ENCODE data around the gene UTP11.

The UTP11 gene

GRCh38 chr1:38046333-38046883 is 33.9 kb downstream of the UTP11 start, which contains the start of gene POU3F1:
Gene POU3F1 (minus strand): TSS chr1:38046793. CDS start chr1:38046743, 50 bp downstream.
- no peak for TF ChIP-seq CTCF (IDR thresholded peaks at IDR 0.05; ENCODE audit: extremely low read depth, insufficient read depth, missing control alignments)
- DNase-seq (ENCODE audit: low spot score): no peak
- in situ Hi-C loops (cut with MboI; ENCODE audit: low pct_unique_long_range_greater_than_20kb, low sequenced_read_pairs, unreplicated experiment): loop anchor here (25.0 kb wide), 1 partner anchor 791 kb away; no protein-coding TSS in a partner anchor

- in situ Hi-C loops (cut with MboI; ENCODE audit: low pct_unique_long_range_greater_than_20kb, low sequenced_read_pairs, unreplicated experiment): loop anchor here (25.0 kb wide), 1 partner anchor 790 kb away; no protein-coding TSS in a partner anchor
- peak; percentile 96 for DNase-seq (ENCODE audit: low spot score)
- TF ChIP-seq CTCF (IDR thresholded peaks at IDR 0.05; ENCODE audit: extremely low read depth, insufficient read depth, missing control alignments): no peak
Measured at GRCh38 chr1:38046884-38047602, 34.5 kb downstream of the UTP11 start.

GRCh38 chr1:38047603-38048141 is 35.1 kb downstream of the UTP11 start:
- in situ Hi-C loops (cut with MboI; ENCODE audit: low pct_unique_long_range_greater_than_20kb, low sequenced_read_pairs, unreplicated experiment): loop anchor here (25.0 kb wide), 1 partner anchor 790 kb away; no protein-coding TSS in a partner anchor
- TF ChIP-seq CTCF (IDR thresholded peaks at IDR 0.05; ENCODE audit: extremely low read depth, insufficient read depth, missing control alignments): no peak
- DNase-seq (ENCODE audit: low spot score): no peak

- no peak for DNase-seq (ENCODE audit: low spot score)
- no peak for TF ChIP-seq CTCF (IDR thresholded peaks at IDR 0.05; ENCODE audit: extremely low read depth, insufficient read depth, missing control alignments)
- in situ Hi-C loops (cut with MboI; ENCODE audit: low pct_unique_long_range_greater_than_20kb, low sequenced_read_pairs, unreplicated experiment): no loop called here
Measured at GRCh38 chr1:38050397-38051078, 38.0 kb downstream of the UTP11 start.

GRCh38 chr1:38051079-38051543 is 38.6 kb downstream of the UTP11 start:
- in situ Hi-C loops (cut with MboI; ENCODE audit: low pct_unique_long_range_greater_than_20kb, low sequenced_read_pairs, unreplicated experiment): no loop called here
- no peak for DNase-seq (ENCODE audit: low spot score)
- TF ChIP-seq CTCF (IDR thresholded peaks at IDR 0.05; ENCODE audit: extremely low read depth, insufficient read depth, missing control alignments): no peak

- TF ChIP-seq CTCF (IDR thresholded peaks at IDR 0.05; ENCODE audit: extremely low read depth, insufficient read depth, missing control alignments): no peak
- in situ Hi-C loops (cut with MboI; ENCODE audit: low pct_unique_long_range_greater_than_20kb, low sequenced_read_pairs, unreplicated experiment): no loop called here
- no peak for DNase-seq (ENCODE audit: low spot score)
Measured at GRCh38 chr1:38052750-38053415, 40.3 kb downstream of the UTP11 start.

All from GM13977 (cell line).